Tibial nerve (tissue), 4 donors: ENCODE data around the gene ARID3A. TPM values are rescaled to one million over a fixed set of nuclear protein-coding genes. Genes with fewer than 3 reads are reported as not detected.

ENCODE experiments used
- DNase-seq, 2 donors: peaks; one replicate each; pipeline ENCODE4 v3.0.0-alpha.2; 2019; ENCODE audit warnings: low spot score in 2 of 2
- H3K27ac ChIP-seq, 4 donors: fragments of 200-600 bp; sonication (generic) in 3 of 4; one replicate each; pipeline ENCODE4 v1.5.1; 2017 to 2019; ENCODE audit warnings: mild to moderate bottlenecking in 1 of 4
- H3K27me3 ChIP-seq, 2 donors: fragments of 200-600 bp; sonication (generic) in 1 of 2; one replicate each; pipeline versions ENCODE4 v1.5.1 to v1.6.0; 2017 to 2019
- H3K36me3 ChIP-seq, 3 donors: fragments of 200-600 bp; sonication (generic); one replicate each; pipeline ENCODE4 v1.5.1; 2018 to 2019
- H3K4me1 ChIP-seq, 4 donors: fragments of 200-600 bp; sonication (generic) in 3 of 4; one replicate each; pipeline ENCODE4 v1.5.1; 2017 to 2019
- H3K4me3 ChIP-seq, 4 donors: fragments of 200-600 bp; sonication (generic) in 3 of 4; one replicate each; pipeline ENCODE4 v1.5.1; 2017 to 2019; ENCODE audit warnings: mild to moderate bottlenecking in 1 of 4, moderate library complexity in 1 of 4
- H3K9me3 ChIP-seq, 4 donors: fragments of 200-600 bp; sonication (generic) in 3 of 4; one replicate each; pipeline ENCODE4 v1.5.1; 2017 to 2019
- CTCF ChIP-seq, 5 experiments: fragments of 200-600 bp in 3 of 5; fragments of 450-650 bp in 2 of 5; sonication (generic) in 3 of 5; IDR thresholded peaks; one replicate each; pipeline ENCODE4 v1.5.1; 2016 to 2019; ENCODE audit warnings: antibody characterized with exemption in 5 of 5, mild to moderate bottlenecking in 3 of 5, moderate library complexity in 2 of 5
- EP300 ChIP-seq, 2 donors: sonication (generic); formaldehyde crosslinking; IDR thresholded peaks; one replicate each; pipeline ENCODE4 v1.6.1; 2017; ENCODE audit warnings: antibody characterized with exemption in 2 of 2, mild to moderate bottlenecking in 1 of 2
- POLR2A ChIP-seq, 2 donors: fragments of 450-650 bp; IDR thresholded peaks; one replicate each; pipeline ENCODE4 v1.6.1; 2017; ENCODE audit warnings: antibody characterized with exemption in 2 of 2, mild to moderate bottlenecking in 2 of 2, moderate library complexity in 2 of 2
- WGBS, 2 donors: methylation state at CpG; one replicate each; pipeline ENCODE4 v1.1.5; 2018; 5-methylcytosine and 5-hydroxymethylcytosine counted together
- total RNA-seq, 4 donors: library from RNA; depleted of rRNA; stranded (reverse); fragments of >200 nt; gene quantifications; one replicate each; pipeline ENCODE4 v1.1.0, GENCODE V29; 2016

Gene ARID3A
- total RNA-seq, 4 donors from 2014 or later, result 8.1 to 15.3 (median 12.5) TPM

GRCh38 chr19:892894-893689, 32.7 kb upstream of the ARID3A start, which contains the start of the genes MED16 and RNU6-9:
Gene MED16 (minus strand): TSS chr19:893187. CDS start chr19:891131, 2,056 bp downstream.
Gene RNU6-9 (plus strand): TSS chr19:893484.
- peaks cover 0 to 15% (median 3%) of the 10 kb centered on the region in 4 donors for H3K4me1 ChIP-seq
- 1% methylated on average over 37 to 58 of the region's 69 CpGs for WGBS, 2 donors
- H3K27ac ChIP-seq, result peak within 1 kb of the TSS; percentile 88 to 96 (median 92)
- H3K36me3 ChIP-seq, result peaks cover 0 to 42% (median 0%) of the 10 kb centered on the region in 3 donors
- H3K4me3 ChIP-seq, result peak within 1 kb of the TSS; percentile 65 to 92 (median 83)
- no peaks in the 10 kb centered on the region for H3K27me3 ChIP-seq
- no peaks in the 10 kb centered on the region for H3K9me3 ChIP-seq
- TF ChIP-seq CTCF (IDR thresholded peaks at IDR 0.05), result peak in 2 of 5 experiments; percentile 23 to 39
- peak in 1 of 2 donors; percentile 72 for TF ChIP-seq POLR2A (IDR thresholded peaks at IDR 0.05)
- TF ChIP-seq EP300 (IDR thresholded peaks at IDR 0.05), result peak; percentile 81 to 89
- DNase-seq, result peak; percentile 87 to 88

GRCh38 chr19:896434-896833, 29.4 kb upstream of the ARID3A start:
- 88 to 95% methylated on average over 10 of the region's 10 CpGs for WGBS, 2 donors

GRCh38 chr19:896999-897398, 28.8 kb upstream of the ARID3A start:
- TF ChIP-seq POLR2A (IDR thresholded peaks at IDR 0.05), result no peak
- H3K27ac ChIP-seq, result no peak overlapping the region
- peaks cover 0 to 41% (median 0%) of the 10 kb centered on the region in 3 donors for H3K36me3 ChIP-seq
- H3K4me3 ChIP-seq, result no peak overlapping the region
- no peaks in the 10 kb centered on the region for H3K9me3 ChIP-seq
- no peaks in the 10 kb centered on the region for H3K27me3 ChIP-seq
- 89 to 96% methylated on average over 11 of the region's 11 CpGs for WGBS, 2 donors
- no peak for DNase-seq
- H3K4me1 ChIP-seq, result peaks cover 0 to 8% (median 2%) of the 10 kb centered on the region in 4 donors

More at GRCh38 chr19:896434-896833, 29.4 kb upstream of the ARID3A start:
- no peak overlapping the region for H3K4me3 ChIP-seq
- peaks cover 0 to 36% (median 0%) of the 10 kb centered on the region in 3 donors for H3K36me3 ChIP-seq
- peaks cover 0 to 11% (median 3%) of the 10 kb centered on the region in 4 donors for H3K4me1 ChIP-seq
- TF ChIP-seq POLR2A (IDR thresholded peaks at IDR 0.05) (no peak), CTCF (IDR thresholded peaks at IDR 0.05) (no peak), EP300 (IDR thresholded peaks at IDR 0.05) (no peak)
- no peaks in the 10 kb centered on the region for H3K9me3 ChIP-seq
- no peaks in the 10 kb centered on the region for H3K27me3 ChIP-seq
- no peak for DNase-seq
- no peak overlapping the region for H3K27ac ChIP-seq

GRCh38 chr19:897442-898039, 28.3 kb upstream of the ARID3A start:
- TF ChIP-seq EP300 (IDR thresholded peaks at IDR 0.05) (no peak), POLR2A (IDR thresholded peaks at IDR 0.05) (no peak), CTCF (IDR thresholded peaks at IDR 0.05) (no peak)
- H3K9me3 ChIP-seq, result no peaks in the 10 kb centered on the region
- no peak for DNase-seq
- peaks cover 0 to 5% (median 0%) of the 10 kb centered on the region in 4 donors for H3K4me1 ChIP-seq
- WGBS, 2 donors, result 89% methylated on average over 19 to 26 of the region's 26 CpGs
- no peak overlapping the region for H3K27ac ChIP-seq
- H3K36me3 ChIP-seq, result peaks cover 0 to 41% (median 0%) of the 10 kb centered on the region in 3 donors
- no peaks in the 10 kb centered on the region for H3K27me3 ChIP-seq
- no peak overlapping the region for H3K4me3 ChIP-seq

GRCh38 chr19:898663-899062, 27.2 kb upstream of the ARID3A start:
- peaks cover 0 to 8% (median 0%) of the 10 kb centered on the region in 4 donors for H3K4me1 ChIP-seq
- H3K36me3 ChIP-seq, result peaks cover 0 to 41% (median 0%) of the 10 kb centered on the region in 3 donors
- WGBS, 2 donors, result 68 to 77% methylated on average over 20 of the region's 20 CpGs
- no peaks in the 10 kb centered on the region for H3K27me3 ChIP-seq
- TF ChIP-seq EP300 (IDR thresholded peaks at IDR 0.05) (no peak), CTCF (IDR thresholded peaks at IDR 0.05) (no peak), POLR2A (IDR thresholded peaks at IDR 0.05) (no peak)
- H3K27ac ChIP-seq, result no peak overlapping the region
- no peaks in the 10 kb centered on the region for H3K9me3 ChIP-seq
- no peak for DNase-seq
- no peak overlapping the region for H3K4me3 ChIP-seq
